GM21367 (cell line): ENCODE results near the gene ADD1.

ENCODE experiments used
- ATAC-seq: cut with Tn5 transposase; IDR thresholded peaks from one replicate; pipeline ENCODE4 v1.9.1; 2021; ENCODE audit not compliant: unreplicated experiment

ADD1 gene

GRCh38 chr4:2858451-2859217 lies 15.0 kb downstream of the ADD1 start:
- ATAC-seq: no peak

- no peak for ATAC-seq
Measured at GRCh38 chr4:2859514-2859913, 15.9 kb downstream of the ADD1 start.

- ATAC-seq: no peak
Measured at GRCh38 chr4:2860391-2861348, 17.0 kb downstream of the ADD1 start.

- ATAC-seq: no peak
Measured at GRCh38 chr4:2861631-2862436, 18.2 kb downstream of the ADD1 start.

- ATAC-seq: no peak
Measured at GRCh38 chr4:2862528-2862927, 18.9 kb downstream of the ADD1 start.

- no peak for ATAC-seq
Measured at GRCh38 chr4:2863649-2864048, 20.0 kb downstream of the ADD1 start.

- no peak for ATAC-seq
Measured at GRCh38 chr4:2865196-2865780, 21.6 kb downstream of the ADD1 start.

- ATAC-seq: no peak
Measured at GRCh38 chr4:2866160-2866861, 22.7 kb downstream of the ADD1 start.

- ATAC-seq: no peak
Measured at GRCh38 chr4:2866891-2867290, 23.2 kb downstream of the ADD1 start.

- ATAC-seq: no peak
Measured at GRCh38 chr4:2867758-2868491, 24.3 kb downstream of the ADD1 start.

GRCh38 chr4:2868877-2869487 lies 25.3 kb downstream of the ADD1 start:
- no peak for ATAC-seq

GRCh38 chr4:2869659-2870058 lies 26.0 kb downstream of the ADD1 start:
- no peak for ATAC-seq

GRCh38 chr4:2870082-2870481 lies 26.4 kb downstream of the ADD1 start:
- no peak for ATAC-seq

- no peak for ATAC-seq
Measured at GRCh38 chr4:2871466-2871865, 27.8 kb downstream of the ADD1 start.

GRCh38 chr4:2871911-2872310 lies 28.3 kb downstream of the ADD1 start:
- no peak for ATAC-seq

GRCh38 chr4:2873329-2873728 lies 29.7 kb downstream of the ADD1 start:
- ATAC-seq: no peak

GRCh38 chr4:2874861-2875260 lies 31.2 kb downstream of the ADD1 start:
- no peak for ATAC-seq

- no peak for ATAC-seq
Measured at GRCh38 chr4:2875556-2875955, 31.9 kb downstream of the ADD1 start.

GRCh38 chr4:2878346-2878745 lies 34.7 kb downstream of the ADD1 start:
- no peak for ATAC-seq
